Activated T-helper 1 cell treated with anti-CD3 and anti-CD28 coated beads, Interleukin-12 subunit alpha, Interleukin-12 subunit beta, Interleukin-2, Interleukin-4 antibody, amounts not matched to agents 30 ng/mL and 10 ng/mL and 1 ng/mL, durations not matched to agents 14 hours and 24 hours and 36 hours (primary cell): ENCODE measurements around the gene SCAMP1. TPM values are rescaled to one million over a fixed set of nuclear protein-coding genes. Genes with fewer than 3 reads are reported as not detected.
"Not testable (repeated sequence)": the region's sequence is repeated elsewhere in the genome, so short reads cannot be mapped to it uniquely, and the experiment has no call there.

Experiments
- DNase-seq: peaks from one replicate; pipeline ENCODE4 v3.0.0; 2021; ENCODE audit warnings: low spot score
- H3K27ac Mint-ChIP-seq: one replicate; pipeline ENCODE4 v1.8.0; 2021; ENCODE audit warnings: mild to moderate bottlenecking, mixed read lengths
- H3K27me3 Mint-ChIP-seq: one replicate; pipeline ENCODE4 v1.8.0; 2022; ENCODE audit warnings: mild to moderate bottlenecking, moderate library complexity, mixed read lengths; ENCODE audit not compliant: insufficient read depth
- H3K36me3 Mint-ChIP-seq: one replicate; pipeline ENCODE4 v1.8.0; 2021; ENCODE audit warnings: low read depth, mixed read lengths
- H3K4me1 Mint-ChIP-seq: one replicate; pipeline ENCODE4 v1.8.0; 2021; ENCODE audit warnings: low read depth, mixed read lengths
- H3K4me3 Mint-ChIP-seq: one replicate; pipeline ENCODE4 v1.8.0; 2021; ENCODE audit warnings: mild to moderate bottlenecking, moderate library complexity, mixed read lengths
- H3K9me3 Mint-ChIP-seq: one replicate; pipeline ENCODE4 v1.8.0; 2021; ENCODE audit warnings: mixed read lengths
- intact Hi-C: fragments of 100-400 bp; cut with micrococcal nuclease; formaldehyde crosslinking; loops from one replicate; pipeline ENCODE4 v1.15.1; 2024
- total RNA-seq: library from RNA; stranded (reverse); gene quantifications from 2 replicates; pipeline ENCODE4 v1.2.3, GENCODE V29; 2022

Gene SCAMP1
- total RNA-seq, 1 donor from 2014 or later: 21.3 TPM

- Mint-ChIP-seq H3K27me3 (no peaks in the 10 kb centered on the region), H3K9me3 (no peaks in the 10 kb centered on the region), H3K4me1 (peaks cover 8% of the 10 kb centered on the region), H3K36me3 (no peaks in the 10 kb centered on the region), H3K27ac (no peak overlapping the region), H3K4me3 (no peak overlapping the region)
- DNase-seq: no peak
- intact Hi-C loops: no loop called here
Measured at GRCh38 chr5:78367318-78367991, 7.0 kb downstream of the SCAMP1 start.

- no peak overlapping the region for H3K4me3 Mint-ChIP-seq
- H3K27me3 Mint-ChIP-seq: no peaks in the 10 kb centered on the region
- H3K4me1 Mint-ChIP-seq: peaks cover 7% of the 10 kb centered on the region
- no peaks in the 10 kb centered on the region for H3K36me3 Mint-ChIP-seq
- DNase-seq: no peak
- H3K9me3 Mint-ChIP-seq: no peaks in the 10 kb centered on the region
- no peak overlapping the region for H3K27ac Mint-ChIP-seq
- intact Hi-C loops: no loop called here
Measured at GRCh38 chr5:78369680-78370079, 9.3 kb downstream of the SCAMP1 start.

- intact Hi-C loops: no loop called here
- no peaks in the 10 kb centered on the region for H3K36me3 Mint-ChIP-seq
- H3K4me3 Mint-ChIP-seq: no peak overlapping the region
- H3K9me3 Mint-ChIP-seq: no peaks in the 10 kb centered on the region
- no peaks in the 10 kb centered on the region for H3K27me3 Mint-ChIP-seq
- H3K27ac Mint-ChIP-seq: no peak overlapping the region
- DNase-seq: no peak
- H3K4me1 Mint-ChIP-seq: peaks cover 10% of the 10 kb centered on the region
Measured at GRCh38 chr5:78373231-78373630, 12.8 kb downstream of the SCAMP1 start.

- no peak overlapping the region for H3K4me3 Mint-ChIP-seq
- H3K27ac Mint-ChIP-seq: no peak overlapping the region
- peaks cover 10% of the 10 kb centered on the region for H3K4me1 Mint-ChIP-seq
- intact Hi-C loops: no loop called here
- DNase-seq: no peak
- H3K36me3 Mint-ChIP-seq: no peaks in the 10 kb centered on the region
- H3K9me3 Mint-ChIP-seq: no peaks in the 10 kb centered on the region
- H3K27me3 Mint-ChIP-seq: no peaks in the 10 kb centered on the region
Measured at GRCh38 chr5:78376315-78376714, 15.9 kb downstream of the SCAMP1 start.

GRCh38 chr5:78377056-78377717 lies 16.8 kb downstream of the SCAMP1 start:
- intact Hi-C loops: no loop called here
- no peak for DNase-seq
- Mint-ChIP-seq H3K4me3 (no peak overlapping the region), H3K9me3 (no peaks in the 10 kb centered on the region), H3K27me3 (no peaks in the 10 kb centered on the region), H3K4me1 (peaks cover 10% of the 10 kb centered on the region), H3K36me3 (no peaks in the 10 kb centered on the region), H3K27ac (no peak overlapping the region)

- no peaks in the 10 kb centered on the region for H3K36me3 Mint-ChIP-seq
- H3K4me1 Mint-ChIP-seq: peaks cover 10% of the 10 kb centered on the region
- peaks cover 3% of the 10 kb centered on the region for H3K9me3 Mint-ChIP-seq
- no peak overlapping the region for H3K27ac Mint-ChIP-seq
- no peaks in the 10 kb centered on the region for H3K27me3 Mint-ChIP-seq
- no peak for DNase-seq
- H3K4me3 Mint-ChIP-seq: no peak overlapping the region
- intact Hi-C loops: no loop called here
Measured at GRCh38 chr5:78377718-78378105, 17.3 kb downstream of the SCAMP1 start.

- intact Hi-C loops: no loop called here
- H3K27me3 Mint-ChIP-seq: no peaks in the 10 kb centered on the region
- H3K36me3 Mint-ChIP-seq: peaks cover 20% of the 10 kb centered on the region
- H3K4me3 Mint-ChIP-seq: no peak overlapping the region
- H3K4me1 Mint-ChIP-seq: no peaks in the 10 kb centered on the region
- no peak for DNase-seq
- H3K9me3 Mint-ChIP-seq: peaks cover 48% of the 10 kb centered on the region
- no peak overlapping the region for H3K27ac Mint-ChIP-seq
Measured at GRCh38 chr5:78387468-78388153, 27.2 kb downstream of the SCAMP1 start.

- H3K27ac Mint-ChIP-seq, DNase-seq, intact Hi-C loops, H3K4me1 Mint-ChIP-seq, H3K4me3 Mint-ChIP-seq, H3K27me3 Mint-ChIP-seq: not testable (repeated sequence)
- Mint-ChIP-seq H3K36me3 (peaks cover 12% of the 10 kb centered on the region), H3K9me3 (peaks cover 22% of the 10 kb centered on the region)
Measured at GRCh38 chr5:78391357-78391756, 30.9 kb downstream of the SCAMP1 start.

- intact Hi-C loops: no loop called here
- no peak overlapping the region for H3K4me3 Mint-ChIP-seq
- DNase-seq: no peak
- H3K27ac Mint-ChIP-seq: no peak overlapping the region
- peaks cover 7% of the 10 kb centered on the region for H3K9me3 Mint-ChIP-seq
- H3K36me3 Mint-ChIP-seq: peaks cover 3% of the 10 kb centered on the region
- no peaks in the 10 kb centered on the region for H3K27me3 Mint-ChIP-seq
- H3K4me1 Mint-ChIP-seq: peaks cover 5% of the 10 kb centered on the region
Measured at GRCh38 chr5:78397831-78398230, 37.4 kb downstream of the SCAMP1 start.

GRCh38 chr5:78399116-78399515 lies 38.7 kb downstream of the SCAMP1 start:
- Mint-ChIP-seq H3K27me3 (no peaks in the 10 kb centered on the region), H3K4me3 (no peak overlapping the region), H3K4me1 (peaks cover 5% of the 10 kb centered on the region), H3K9me3 (peaks cover 7% of the 10 kb centered on the region), H3K36me3 (peaks cover 3% of the 10 kb centered on the region), H3K27ac (no peak overlapping the region)
- intact Hi-C loops: no loop called here
- DNase-seq: no peak

- intact Hi-C loops: loop anchor here (2.0 kb wide), 1 partner anchor 44 kb away; the partner anchor contains the start of gene SCAMP1
- Mint-ChIP-seq H3K4me1 (peaks cover 35% of the 10 kb centered on the region), H3K27ac (no peak overlapping the region), H3K4me3 (no peak overlapping the region), H3K27me3 (no peaks in the 10 kb centered on the region), H3K36me3 (peaks cover 1% of the 10 kb centered on the region), H3K9me3 (peaks cover 7% of the 10 kb centered on the region)
- DNase-seq: no peak
Measured at GRCh38 chr5:78404682-78405293, 44.4 kb downstream of the SCAMP1 start.

GRCh38 chr5:78405829-78406750 lies 45.7 kb downstream of the SCAMP1 start:
- H3K27me3 Mint-ChIP-seq: no peaks in the 10 kb centered on the region
- peaks cover 2% of the 10 kb centered on the region for H3K36me3 Mint-ChIP-seq
- DNase-seq: no peak
- peak overlapping the region; percentile 45 for H3K27ac Mint-ChIP-seq
- peaks cover 37% of the 10 kb centered on the region for H3K4me1 Mint-ChIP-seq
- no peaks in the 10 kb centered on the region for H3K9me3 Mint-ChIP-seq
- intact Hi-C loops: loop anchor here (2.0 kb wide), 1 partner anchor 45 kb away; the partner anchor contains the start of gene SCAMP1
- no peak overlapping the region for H3K4me3 Mint-ChIP-seq
